CD4-positive, alpha-beta T cell treated with Interleukin-6 at 100 ng/mL for 8 hours (primary cell): ENCODE measurements around the gene CIDEB.
A peak's percentile ranks its signal among the peaks of the same experiment; 100 is the strongest.
"Not testable (repeated sequence)": the region's sequence is repeated elsewhere in the genome, so short reads cannot be mapped to it uniquely, and the experiment has no call there.

Experiments
- DNase-seq: peaks from one replicate; pipeline ENCODE4 v3.0.0-alpha.2; 2020; ENCODE audit warnings: mixed read lengths, low spot score

CIDEB gene

GRCh38 chr14:24332268-24332993 lies 24.7 kb upstream of the CIDEB start:
- DNase-seq, result peak; percentile 92

GRCh38 chr14:24331731-24332267 lies 24.0 kb upstream of the CIDEB start:
- DNase-seq, result no peak

GRCh38 chr14:24330973-24331674 lies 23.3 kb upstream of the CIDEB start:
- DNase-seq, result no peak

- DNase-seq, result peak; percentile 61
These were observed 22.0 kb upstream of the CIDEB start for GRCh38 chr14:24329736-24330135.

- DNase-seq, result no peak
These were observed 21.4 kb upstream of the CIDEB start for GRCh38 chr14:24329073-24329663.

- DNase-seq, result not testable (repeated sequence)
These were observed 20.1 kb upstream of the CIDEB start for GRCh38 chr14:24327914-24328313.

- no peak for DNase-seq
These were observed 19.5 kb upstream of the CIDEB start for GRCh38 chr14:24327303-24327702.

GRCh38 chr14:24325963-24326362 lies 18.2 kb upstream of the CIDEB start:
- no peak for DNase-seq

GRCh38 chr14:24325041-24325530 lies 17.3 kb upstream of the CIDEB start:
- no peak for DNase-seq

GRCh38 chr14:24324024-24324423 lies 16.2 kb upstream of the CIDEB start:
- no peak for DNase-seq

- no peak for DNase-seq
These were observed 15.6 kb upstream of the CIDEB start for GRCh38 chr14:24323341-24323740.

GRCh38 chr14:24322672-24323071 lies 14.9 kb upstream of the CIDEB start:
- no peak for DNase-seq

- no peak for DNase-seq
These were observed 13.6 kb upstream of the CIDEB start for GRCh38 chr14:24321212-24321975.

GRCh38 chr14:24317141-24317928 lies 9.6 kb upstream of the CIDEB start:
- DNase-seq, result no peak

GRCh38 chr14:24316597-24316950 lies 8.8 kb upstream of the CIDEB start:
- no peak for DNase-seq

GRCh38 chr14:24315807-24316596 lies 8.2 kb upstream of the CIDEB start:
- DNase-seq, result no peak

GRCh38 chr14:24315243-24315806 lies 7.5 kb upstream of the CIDEB start:
- DNase-seq, result no peak

- DNase-seq, result no peak
These were observed 6.8 kb upstream of the CIDEB start for GRCh38 chr14:24314377-24315193.

- DNase-seq, result no peak
These were observed 6.1 kb upstream of the CIDEB start for GRCh38 chr14:24313913-24314312.
